Measurements from ENCODE around the gene GPC3.

- TF ChIP-seq PBX3 (IDR thresholded peaks at IDR 0.05): no peak
- TF ChIP-seq, protein P1, sequence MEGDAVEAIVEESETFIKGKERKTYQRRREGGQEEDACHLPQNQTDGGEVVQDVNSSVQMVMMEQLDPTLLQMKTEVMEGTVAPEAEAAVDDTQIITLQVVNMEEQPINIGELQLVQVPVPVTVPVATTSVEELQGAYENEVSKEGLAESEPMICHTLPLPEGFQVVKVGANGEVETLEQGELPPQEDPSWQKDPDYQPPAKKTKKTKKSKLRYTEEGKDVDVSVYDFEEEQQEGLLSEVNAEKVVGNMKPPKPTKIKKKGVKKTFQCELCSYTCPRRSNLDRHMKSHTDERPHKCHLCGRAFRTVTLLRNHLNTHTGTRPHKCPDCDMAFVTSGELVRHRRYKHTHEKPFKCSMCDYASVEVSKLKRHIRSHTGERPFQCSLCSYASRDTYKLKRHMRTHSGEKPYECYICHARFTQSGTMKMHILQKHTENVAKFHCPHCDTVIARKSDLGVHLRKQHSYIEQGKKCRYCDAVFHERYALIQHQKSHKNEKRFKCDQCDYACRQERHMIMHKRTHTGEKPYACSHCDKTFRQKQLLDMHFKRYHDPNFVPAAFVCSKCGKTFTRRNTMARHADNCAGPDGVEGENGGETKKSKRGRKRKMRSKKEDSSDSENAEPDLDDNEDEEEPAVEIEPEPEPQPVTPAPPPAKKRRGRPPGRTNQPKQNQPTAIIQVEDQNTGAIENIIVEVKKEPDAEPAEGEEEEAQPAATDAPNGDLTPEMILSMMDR (IDR thresholded peaks at IDR 0.05): no peak
These were observed 50.3 kb downstream of the GPC3 start for GRCh38 chrX:133935076-133935475.
